K562 (cell line): ENCODE results near the gene G6PC1. TPM values are rescaled to one million over a fixed set of nuclear protein-coding genes. Genes with fewer than 3 reads are reported as not detected.

ENCODE experiments used
- BCOR ChIP-seq: fragments of 450-650 bp; IDR thresholded peaks from 2 replicates; pipeline ENCODE4 v1.6.1; 2016
- CBFA2T2 ChIP-seq: fragments of 450-650 bp; conservative IDR thresholded peaks from 2 replicates; pipeline ENCODE4 v1.6.1; 2017; ENCODE audit warnings: mild to moderate bottlenecking
- NRF1 ChIP-seq, 2 experiments: fragments of 450-650 bp; IDR thresholded peaks in 1 of 2; conservative IDR thresholded peaks in 1 of 2; 2 replicates each; pipeline ENCODE4 v1.6.1; 2014; ENCODE audit warnings: mild to moderate bottlenecking in 2 of 2
- polyA plus RNA-seq, 8 experiments: library from polyadenylated mRNA; depleted of rRNA in 4 of 8; stranded (reverse) in 5 of 8; unstranded in 3 of 8; fragments of >200 nt; fragmentation: Nextera tagmentation in 2 of 8; fragmentation: Illumina TruSeq in 1 of 8; extraction: Ambion mirVana in 2 of 8; extraction: Trizol in 1 of 8; gene quantifications; 2 replicates each; pipeline versions ENCODE4 v1.2.1 to v1.2.3, GENCODE V29; 2011 to 2014; ENCODE audit warnings: inconsistent platforms in 1 of 8, missing spikeins in 1 of 8
- total RNA-seq, 7 experiments: library from RNA; depleted of rRNA in 6 of 7; stranded (reverse); fragments of >200 nt in 6 of 7; fragmentation: Illumina TruSeq in 2 of 7; extraction: Trizol in 2 of 7; gene quantifications; 2 replicates each; pipeline versions ENCODE4 v1.2.1 to v1.2.3, GENCODE V29; 2011 to 2021; ENCODE audit warnings: low replicate concordance in 1 of 7
- TF ChIP-seq, protein P1 (sequence below), 2 experiments: fragments of 450-650 bp; formaldehyde crosslinking in 1 of 2; IDR thresholded peaks; 2 replicates each; pipeline versions ENCODE4 v1.4.0 to v1.6.1; 2014 to 2020; ENCODE audit warnings: mild to moderate bottlenecking in 2 of 2, borderline replicate concordance in 1 of 2, low read depth in 1 of 2
- TF ChIP-seq, protein P2 (sequence below): fragments of 250-450 bp; sonication (Bioruptor Pico); IDR thresholded peaks from 2 replicates; pipeline ENCODE4 v1.8.0; 2022; ENCODE audit warnings: inconsistent platforms, mild to moderate bottlenecking, moderate library complexity, borderline replicate concordance
- TF ChIP-seq, protein P3 (sequence below), 2 experiments: IDR thresholded peaks in 1 of 2; conservative IDR thresholded peaks in 1 of 2; 2 replicates each; pipeline ENCODE4 v1.6.1; 2016; ENCODE audit warnings: low read depth in 2 of 2, mild to moderate bottlenecking in 1 of 2, missing compliant biosample characterization in 1 of 2, missing genetic modification characterization in 1 of 2, moderate library complexity in 1 of 2
- TF ChIP-seq, protein P4 (sequence below), 2 experiments: fragments of 250-450 bp in 1 of 2; fragments of 450-650 bp in 1 of 2; sonication (Bioruptor Pico) in 1 of 2; IDR thresholded peaks; 2 replicates each; pipeline versions ENCODE4 v1.6.1 to v1.8.0; 2016 to 2021; ENCODE audit warnings: mild to moderate bottlenecking in 2 of 2, moderate library complexity in 2 of 2, missing compliant biosample characterization in 1 of 2, missing genetic modification characterization in 1 of 2
- TF ChIP-seq, protein P5 (sequence below): sonication (generic); formaldehyde crosslinking; IDR thresholded peaks from 2 replicates; pipeline ENCODE4 v1.8.1; 2022; ENCODE audit warnings: missing genetic modification reagents
- TF ChIP-seq, protein P6 (sequence below): fragments of 250-450 bp; sonication (Bioruptor Pico); IDR thresholded peaks from 2 replicates; pipeline ENCODE4 v1.8.0; 2022; ENCODE audit warnings: moderate library complexity, mild to moderate bottlenecking, inconsistent platforms

G6PC1 gene
- total and polyA plus RNA-seq, 9 of the 15 experiments (the other 6 are each of a cell fraction or from before 2014, with no cell fraction given): not detected

DNA sequence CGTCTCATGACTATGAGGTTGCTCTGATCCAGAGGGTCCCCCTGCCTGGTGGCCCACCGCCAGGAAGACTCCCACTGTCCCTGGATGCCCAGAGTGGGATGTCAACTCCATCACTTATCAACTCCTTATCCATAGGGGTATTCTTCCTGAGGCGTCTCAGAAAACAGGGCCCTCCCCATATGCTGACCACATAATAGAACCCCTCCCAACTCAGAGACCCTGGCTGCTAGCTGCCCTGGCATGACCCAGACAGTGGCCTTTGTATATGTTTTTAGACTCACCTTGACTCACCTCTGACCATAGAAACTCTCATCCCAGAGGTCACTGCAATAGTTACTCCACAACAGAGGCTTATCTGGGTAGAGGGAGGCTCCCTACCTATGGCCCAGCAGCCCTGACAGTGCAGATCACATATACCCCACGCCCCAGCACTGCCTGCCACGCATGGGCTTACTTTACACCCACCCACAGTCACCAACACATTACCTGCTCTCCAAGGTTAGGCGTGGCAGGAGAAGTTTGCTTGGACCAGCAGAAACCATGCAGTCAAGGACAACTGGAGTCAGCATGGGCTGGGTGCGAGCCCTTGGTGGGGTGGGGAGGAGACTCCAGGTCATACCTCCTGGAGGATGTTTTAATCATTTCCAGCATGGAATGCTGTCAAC lies 2.3 kb upstream of the G6PC1 start (continued):
- TF ChIP-seq, protein P1, sequence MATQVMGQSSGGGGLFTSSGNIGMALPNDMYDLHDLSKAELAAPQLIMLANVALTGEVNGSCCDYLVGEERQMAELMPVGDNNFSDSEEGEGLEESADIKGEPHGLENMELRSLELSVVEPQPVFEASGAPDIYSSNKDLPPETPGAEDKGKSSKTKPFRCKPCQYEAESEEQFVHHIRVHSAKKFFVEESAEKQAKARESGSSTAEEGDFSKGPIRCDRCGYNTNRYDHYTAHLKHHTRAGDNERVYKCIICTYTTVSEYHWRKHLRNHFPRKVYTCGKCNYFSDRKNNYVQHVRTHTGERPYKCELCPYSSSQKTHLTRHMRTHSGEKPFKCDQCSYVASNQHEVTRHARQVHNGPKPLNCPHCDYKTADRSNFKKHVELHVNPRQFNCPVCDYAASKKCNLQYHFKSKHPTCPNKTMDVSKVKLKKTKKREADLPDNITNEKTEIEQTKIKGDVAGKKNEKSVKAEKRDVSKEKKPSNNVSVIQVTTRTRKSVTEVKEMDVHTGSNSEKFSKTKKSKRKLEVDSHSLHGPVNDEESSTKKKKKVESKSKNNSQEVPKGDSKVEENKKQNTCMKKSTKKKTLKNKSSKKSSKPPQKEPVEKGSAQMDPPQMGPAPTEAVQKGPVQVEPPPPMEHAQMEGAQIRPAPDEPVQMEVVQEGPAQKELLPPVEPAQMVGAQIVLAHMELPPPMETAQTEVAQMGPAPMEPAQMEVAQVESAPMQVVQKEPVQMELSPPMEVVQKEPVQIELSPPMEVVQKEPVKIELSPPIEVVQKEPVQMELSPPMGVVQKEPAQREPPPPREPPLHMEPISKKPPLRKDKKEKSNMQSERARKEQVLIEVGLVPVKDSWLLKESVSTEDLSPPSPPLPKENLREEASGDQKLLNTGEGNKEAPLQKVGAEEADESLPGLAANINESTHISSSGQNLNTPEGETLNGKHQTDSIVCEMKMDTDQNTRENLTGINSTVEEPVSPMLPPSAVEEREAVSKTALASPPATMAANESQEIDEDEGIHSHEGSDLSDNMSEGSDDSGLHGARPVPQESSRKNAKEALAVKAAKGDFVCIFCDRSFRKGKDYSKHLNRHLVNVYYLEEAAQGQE (IDR thresholded peaks at IDR 0.05; ENCODE audit: borderline replicate concordance): no peak
- TF ChIP-seq, protein P1 (CRISPR knock-in tag; IDR thresholded peaks at IDR 0.05; ENCODE audit: low read depth): no peak
- TF ChIP-seq NRF1 (conservative IDR thresholded peaks at IDR 0.05 in 1 of 2, IDR thresholded peaks at IDR 0.05 in 1 of 2): no peak
- no peak for TF ChIP-seq BCOR
- TF ChIP-seq, protein P2, sequence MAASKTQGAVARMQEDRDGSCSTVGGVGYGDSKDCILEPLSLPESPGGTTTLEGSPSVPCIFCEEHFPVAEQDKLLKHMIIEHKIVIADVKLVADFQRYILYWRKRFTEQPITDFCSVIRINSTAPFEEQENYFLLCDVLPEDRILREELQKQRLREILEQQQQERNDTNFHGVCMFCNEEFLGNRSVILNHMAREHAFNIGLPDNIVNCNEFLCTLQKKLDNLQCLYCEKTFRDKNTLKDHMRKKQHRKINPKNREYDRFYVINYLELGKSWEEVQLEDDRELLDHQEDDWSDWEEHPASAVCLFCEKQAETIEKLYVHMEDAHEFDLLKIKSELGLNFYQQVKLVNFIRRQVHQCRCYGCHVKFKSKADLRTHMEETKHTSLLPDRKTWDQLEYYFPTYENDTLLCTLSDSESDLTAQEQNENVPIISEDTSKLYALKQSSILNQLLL (CRISPR knock-in tag): no peak
- no peak for TF ChIP-seq CBFA2T2
- TF ChIP-seq, protein P3, sequence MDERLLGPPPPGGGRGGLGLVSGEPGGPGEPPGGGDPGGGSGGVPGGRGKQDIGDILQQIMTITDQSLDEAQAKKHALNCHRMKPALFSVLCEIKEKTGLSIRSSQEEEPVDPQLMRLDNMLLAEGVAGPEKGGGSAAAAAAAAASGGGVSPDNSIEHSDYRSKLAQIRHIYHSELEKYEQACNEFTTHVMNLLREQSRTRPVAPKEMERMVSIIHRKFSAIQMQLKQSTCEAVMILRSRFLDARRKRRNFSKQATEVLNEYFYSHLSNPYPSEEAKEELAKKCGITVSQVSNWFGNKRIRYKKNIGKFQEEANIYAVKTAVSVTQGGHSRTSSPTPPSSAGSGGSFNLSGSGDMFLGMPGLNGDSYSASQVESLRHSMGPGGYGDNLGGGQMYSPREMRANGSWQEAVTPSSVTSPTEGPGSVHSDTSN (CRISPR knock-in tag; IDR thresholded peaks at IDR 0.05; ENCODE audit: low read depth): no peak
- TF ChIP-seq, protein P3 (tag; conservative IDR thresholded peaks at IDR 0.05; ENCODE audit: low read depth): no peak
- TF ChIP-seq, protein P4, sequence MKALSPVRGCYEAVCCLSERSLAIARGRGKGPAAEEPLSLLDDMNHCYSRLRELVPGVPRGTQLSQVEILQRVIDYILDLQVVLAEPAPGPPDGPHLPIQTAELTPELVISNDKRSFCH (CRISPR knock-in tag; IDR thresholded peaks at IDR 0.05): no peak
- TF ChIP-seq, protein P4 (tag; IDR thresholded peaks at IDR 0.05): no peak
- TF ChIP-seq, protein P5, sequence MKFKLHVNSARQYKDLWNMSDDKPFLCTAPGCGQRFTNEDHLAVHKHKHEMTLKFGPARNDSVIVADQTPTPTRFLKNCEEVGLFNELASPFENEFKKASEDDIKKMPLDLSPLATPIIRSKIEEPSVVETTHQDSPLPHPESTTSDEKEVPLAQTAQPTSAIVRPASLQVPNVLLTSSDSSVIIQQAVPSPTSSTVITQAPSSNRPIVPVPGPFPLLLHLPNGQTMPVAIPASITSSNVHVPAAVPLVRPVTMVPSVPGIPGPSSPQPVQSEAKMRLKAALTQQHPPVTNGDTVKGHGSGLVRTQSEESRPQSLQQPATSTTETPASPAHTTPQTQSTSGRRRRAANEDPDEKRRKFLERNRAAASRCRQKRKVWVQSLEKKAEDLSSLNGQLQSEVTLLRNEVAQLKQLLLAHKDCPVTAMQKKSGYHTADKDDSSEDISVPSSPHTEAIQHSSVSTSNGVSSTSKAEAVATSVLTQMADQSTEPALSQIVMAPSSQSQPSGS: no peak
- TF ChIP-seq, protein P6, sequence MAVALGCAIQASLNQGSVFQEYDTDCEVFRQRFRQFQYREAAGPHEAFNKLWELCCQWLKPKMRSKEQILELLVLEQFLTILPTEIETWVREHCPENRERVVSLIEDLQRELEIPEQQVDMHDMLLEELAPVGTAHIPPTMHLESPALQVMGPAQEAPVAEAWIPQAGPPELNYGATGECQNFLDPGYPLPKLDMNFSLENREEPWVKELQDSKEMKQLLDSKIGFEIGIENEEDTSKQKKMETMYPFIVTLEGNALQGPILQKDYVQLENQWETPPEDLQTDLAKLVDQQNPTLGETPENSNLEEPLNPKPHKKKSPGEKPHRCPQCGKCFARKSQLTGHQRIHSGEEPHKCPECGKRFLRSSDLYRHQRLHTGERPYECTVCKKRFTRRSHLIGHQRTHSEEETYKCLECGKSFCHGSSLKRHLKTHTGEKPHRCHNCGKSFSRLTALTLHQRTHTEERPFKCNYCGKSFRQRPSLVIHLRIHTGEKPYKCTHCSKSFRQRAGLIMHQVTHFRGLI (CRISPR knock-in tag): no peak
